OCI-LY7 (cell line): Measurements from ENCODE around the gene HIF1A. TPM values are rescaled to one million over a fixed set of nuclear protein-coding genes. Genes with fewer than 3 reads are reported as not detected.

Source experiments
- BruUV-seq: library from RNA; stranded (reverse); fragments of 400-500 nt; replicated peaks from 2 replicates; lab custom pipeline; 2021; lab: Mats Ljungman, UMichigan
- CTCF ChIA-PET: fragments of 300-600 bp; sonication (Branson Sonifier 250); formaldehyde crosslinking; loops from one replicate; lab custom pipeline; 2022; ENCODE audit warnings: antibody characterized with exemption; ENCODE audit not compliant: unreplicated experiment; lab: Charles Lee
- POLR2A ChIA-PET: fragments of 300-600 bp; sonication (Branson Sonifier 250); formaldehyde crosslinking; loops from one replicate; lab custom pipeline; 2022; ENCODE audit warnings: antibody characterized with exemption; lab: Charles Lee
- DNase-seq: peaks from one replicate; pipeline ENCODE4 v3.0.0-alpha.2; 2015; ENCODE audit warnings: low spot score
- H2AFZ ChIP-seq: fragments of 200-600 bp; sonication (generic), shearing (Covaris generic); 2 replicates; pipeline ENCODE4 v1.6.1; 2014; ENCODE audit warnings: mild to moderate bottlenecking, antibody characterized with exemption, low read length, moderate library complexity
- H3K27ac ChIP-seq: fragments of 200-600 bp; sonication (generic); 2 replicates; pipeline ENCODE4 v1.5.1; 2014; ENCODE audit warnings: mixed run types, low read depth, mild to moderate bottlenecking, moderate library complexity, low read length, inconsistent platforms; ENCODE audit not compliant: poor library complexity, severe bottlenecking
- H3K36me3 ChIP-seq: fragments of 200-600 bp; sonication (generic); 2 replicates; pipeline ENCODE4 v1.6.1; 2014; ENCODE audit warnings: mild to moderate bottlenecking, antibody characterized with exemption, low read length, moderate library complexity, mixed read lengths; ENCODE audit not compliant: insufficient read depth
- H3K4me1 ChIP-seq: fragments of 200-600 bp; sonication (generic); 2 replicates; pipeline ENCODE4 v1.5.1; 2014; ENCODE audit warnings: mild to moderate bottlenecking, low read length; ENCODE audit not compliant: insufficient read depth, poor library complexity, severe bottlenecking
- H3K4me2 ChIP-seq: fragments of 200-600 bp; sonication (generic); 2 replicates; pipeline ENCODE4 v1.6.1; 2014; ENCODE audit warnings: mild to moderate bottlenecking, low read length
- H3K4me3 ChIP-seq: fragments of 200-600 bp; sonication (generic); 2 replicates; pipeline ENCODE4 v1.5.1; 2014; ENCODE audit warnings: mild to moderate bottlenecking, low read depth, low read length; ENCODE audit not compliant: poor library complexity, severe bottlenecking
- H3K79me2 ChIP-seq: fragments of 200-600 bp; sonication (generic); 2 replicates; pipeline ENCODE4 v1.6.1; 2016; ENCODE audit warnings: low read depth, mild to moderate bottlenecking, low read length, moderate library complexity, mixed read lengths; ENCODE audit not compliant: insufficient read depth
- H3K9me2 ChIP-seq: fragments of 200-600 bp; sonication (generic); 2 replicates; pipeline ENCODE4 v1.6.1; 2016; ENCODE audit warnings: mild to moderate bottlenecking, low read length, mixed read lengths; ENCODE audit not compliant: insufficient read depth
- H3K9me3 ChIP-seq: fragments of 200-600 bp; sonication (generic); 2 replicates; pipeline ENCODE4 v1.6.1; 2014; ENCODE audit warnings: mild to moderate bottlenecking, mixed run types, low read length, mixed read lengths
- H4K20me1 ChIP-seq: fragments of 200-600 bp; sonication (generic); 2 replicates; pipeline ENCODE4 v1.6.1; 2014; ENCODE audit warnings: mild to moderate bottlenecking, antibody characterized with exemption, low read length, moderate library complexity, mixed read lengths; ENCODE audit not compliant: insufficient read depth
- EZH2phosphoT487 ChIP-seq: fragments of 200-600 bp; sonication (generic); IDR thresholded peaks from 2 replicates; pipeline ENCODE4 v1.6.1; 2018; ENCODE audit warnings: low read depth, borderline replicate concordance, mild to moderate bottlenecking, mixed run types, antibody characterized with exemption, low read length, moderate library complexity, mixed read lengths
- intact Hi-C: fragments of 100-400 bp; cut with micrococcal nuclease; formaldehyde crosslinking; loops from one replicate; pipeline ENCODE4 v1.10.0; 2022; ENCODE audit not compliant: unreplicated experiment
- total RNA-seq, 2 experiments: library from RNA; depleted of rRNA in 1 of 2; stranded (reverse); fragments of >200 nt in 1 of 2; shearing (Covaris generic) in 1 of 2; gene quantifications; 2 replicates each; pipeline ENCODE4 v1.2.3, GENCODE V29; 2014 to 2022
- TF ChIP-seq, protein P1 (sequence below): fragments of 200-600 bp; sonication (generic); conservative IDR thresholded peaks from 2 replicates; pipeline ENCODE4 v1.5.1; 2014; ENCODE audit warnings: mild to moderate bottlenecking, antibody characterized with exemption, low read length, moderate library complexity, mixed read lengths

Gene HIF1A
- total RNA-seq, 2 experiments from 2014 or later, result 71.7 to 88.1 TPM

- Histone ChIP-seq H3K9me2 (no peaks in the 10 kb centered on the region), H2AFZ (no peak overlapping the region), H4K20me1 (0 out of 2 replicates have a peak, but pooled peaks cover 5% of the 10 kb centered on the region), H3K9me3 (no peaks in the 10 kb centered on the region), H3K36me3 (peaks cover 97% of the 10 kb centered on the region), H3K4me2 (no peak overlapping the region), H3K4me3 (no peak overlapping the region), H3K27ac (no peak overlapping the region), H3K4me1 (peaks cover 17% of the 10 kb centered on the region), H3K79me2 (peaks cover 27% of the 10 kb centered on the region)
- ChIA-PET CTCF (no interaction called here), POLR2A (no interaction called here)
- intact Hi-C loops, result no loop called here
- no TSS peak for BruUV-seq
- TF ChIP-seq, protein P1, sequence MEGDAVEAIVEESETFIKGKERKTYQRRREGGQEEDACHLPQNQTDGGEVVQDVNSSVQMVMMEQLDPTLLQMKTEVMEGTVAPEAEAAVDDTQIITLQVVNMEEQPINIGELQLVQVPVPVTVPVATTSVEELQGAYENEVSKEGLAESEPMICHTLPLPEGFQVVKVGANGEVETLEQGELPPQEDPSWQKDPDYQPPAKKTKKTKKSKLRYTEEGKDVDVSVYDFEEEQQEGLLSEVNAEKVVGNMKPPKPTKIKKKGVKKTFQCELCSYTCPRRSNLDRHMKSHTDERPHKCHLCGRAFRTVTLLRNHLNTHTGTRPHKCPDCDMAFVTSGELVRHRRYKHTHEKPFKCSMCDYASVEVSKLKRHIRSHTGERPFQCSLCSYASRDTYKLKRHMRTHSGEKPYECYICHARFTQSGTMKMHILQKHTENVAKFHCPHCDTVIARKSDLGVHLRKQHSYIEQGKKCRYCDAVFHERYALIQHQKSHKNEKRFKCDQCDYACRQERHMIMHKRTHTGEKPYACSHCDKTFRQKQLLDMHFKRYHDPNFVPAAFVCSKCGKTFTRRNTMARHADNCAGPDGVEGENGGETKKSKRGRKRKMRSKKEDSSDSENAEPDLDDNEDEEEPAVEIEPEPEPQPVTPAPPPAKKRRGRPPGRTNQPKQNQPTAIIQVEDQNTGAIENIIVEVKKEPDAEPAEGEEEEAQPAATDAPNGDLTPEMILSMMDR, result no peak
- TF ChIP-seq EZH2phosphoT487, result no peak
- no peak for DNase-seq
Observed at GRCh38 chr14:61769893-61770292, 74.6 kb downstream of the HIF1A start.

DNA sequence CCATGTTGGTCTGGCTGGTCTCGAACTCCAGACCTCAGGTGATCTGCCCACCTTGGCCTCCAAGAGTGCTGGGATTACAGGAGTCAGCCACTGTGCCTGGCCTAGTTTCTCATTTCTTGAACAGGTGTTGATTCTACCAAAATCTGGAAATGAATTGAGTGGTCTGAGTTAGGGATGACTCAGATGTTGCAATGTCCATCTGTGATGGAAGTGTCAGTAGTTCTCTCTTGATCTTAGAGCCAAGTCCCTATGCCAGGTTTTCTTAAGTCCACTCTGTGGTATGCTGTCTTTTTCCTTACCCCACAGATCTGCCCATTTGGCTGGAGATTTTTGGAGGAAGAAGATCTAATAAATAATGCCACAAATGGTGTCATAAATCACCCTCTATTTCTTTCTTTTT lies 79.5 kb downstream of the HIF1A start:
- no peaks in the 10 kb centered on the region for H4K20me1 ChIP-seq
- H3K9me2 ChIP-seq, result no peaks in the 10 kb centered on the region
- H3K4me3 ChIP-seq, result no peak overlapping the region
- no peak overlapping the region for H3K27ac ChIP-seq
- H3K79me2 ChIP-seq, result no peaks in the 10 kb centered on the region
- POLR2A ChIA-PET, result interaction anchor here (0.6 kb wide), 1 partner anchor 22 kb away, joined by 4 read pairs; no protein-coding TSS in a partner anchor
- TF ChIP-seq EZH2phosphoT487, result no peak
- TF ChIP-seq, protein P1, result no peak
- no TSS peak for BruUV-seq
- DNase-seq, result no peak
- no peaks in the 10 kb centered on the region for H3K9me3 ChIP-seq
- H3K4me2 ChIP-seq, result no peak overlapping the region
- CTCF ChIA-PET, result no interaction called here
- intact Hi-C loops, result no loop called here
- H2AFZ ChIP-seq, result no peak overlapping the region
- peaks cover 99% of the 10 kb centered on the region for H3K36me3 ChIP-seq
- H3K4me1 ChIP-seq, result no peaks in the 10 kb centered on the region

GRCh38 chr14:61780125-61780524 lies 84.8 kb downstream of the HIF1A start:
- ChIA-PET POLR2A (interaction anchor here (1.5 kb wide), 1 partner anchor 15 kb away, joined by 6 read pairs; no protein-coding TSS in a partner anchor), CTCF (no interaction called here)
- Histone ChIP-seq H3K9me3 (no peaks in the 10 kb centered on the region), H3K79me2 (no peaks in the 10 kb centered on the region; the same call in 1 of the 2 replicates), H3K9me2 (no peaks in the 10 kb centered on the region), H3K27ac (no peak overlapping the region), H3K36me3 (peaks cover 99% of the 10 kb centered on the region), H2AFZ (no peak overlapping the region), H3K4me2 (no peak overlapping the region), H3K4me3 (no peak overlapping the region), H4K20me1 (no peaks in the 10 kb centered on the region), H3K4me1 (no peaks in the 10 kb centered on the region)
- TF ChIP-seq EZH2phosphoT487, result no peak
- TF ChIP-seq, protein P1, result no peak
- DNase-seq, result no peak
- intact Hi-C loops, result no loop called here
- no TSS peak for BruUV-seq
